ENCODE results near the gene POLR3E. TPM values are rescaled to one million over a fixed set of nuclear protein-coding genes. Genes with fewer than 3 reads are reported as not detected.

POLR3E gene
- total RNA-seq, 1 experiment from 2014 or later: 103 TPM

DNA sequence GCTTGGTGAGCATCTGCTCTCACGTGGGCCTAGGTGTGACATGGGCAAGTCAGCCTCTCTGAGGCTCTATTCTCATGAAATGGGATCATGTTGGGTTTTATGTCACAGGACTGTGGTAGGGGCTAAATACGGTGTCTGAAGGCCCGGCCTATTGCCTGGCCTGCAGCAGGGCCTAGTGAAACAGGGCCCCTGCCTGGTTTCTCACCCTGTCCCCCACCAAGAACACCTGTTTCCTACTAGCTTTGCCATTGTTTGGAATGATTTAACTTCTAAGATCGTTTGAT lies 29.1 kb downstream of the POLR3E start:
- no peak for DNase-seq
- no peak overlapping the region for H2BK15ac ChIP-seq (ENCODE audit: low read depth, low read length)
- H3K27me3 Mint-ChIP-seq (ENCODE audit: low read depth): no peaks in the 10 kb centered on the region; the same call in none of the 2 replicates

More for the DNA sequence above, 29.1 kb downstream of the POLR3E start:
- no peaks in the 10 kb centered on the region; a peak in 1 of 4 replicates for H3K4me1 Mint-ChIP-seq
- Histone ChIP-seq H2BK20ac (ENCODE audit: low read depth, low read length, poor library complexity, severe bottlenecking) (no peak overlapping the region), H3K9me3 (ENCODE audit: control insufficient read depth, low read depth, low read length) (no peaks in the 10 kb centered on the region), H3K27me3 (ENCODE audit: insufficient read depth, low read length) (no peaks in the 10 kb centered on the region), H3K79me1 (ENCODE audit: insufficient read depth, low read depth, low read length, poor library complexity, severe bottlenecking) (peaks cover 2% of the 10 kb centered on the region), H3T11ph (ENCODE audit: low read length) (no peak overlapping the region), H3K9ac (ENCODE audit: extremely low read depth, insufficient read length, low read length) (no peak overlapping the region), H3K4ac (ENCODE audit: low read depth, low read length) (no peak overlapping the region), H2AK5ac (ENCODE audit: insufficient read length, low read length) (no peak overlapping the region), H3K56ac (ENCODE audit: insufficient read length, low read depth, low read length) (no peak overlapping the region), H2BK120ac (ENCODE audit: low read depth, low read length, poor library complexity, severe bottlenecking) (no peak overlapping the region), H4K8ac (replicated peaks; ENCODE audit: insufficient read length, low read depth, low read length) (no peak overlapping the region), H2BK12ac (ENCODE audit: insufficient read length, low read depth, low read length) (no peak overlapping the region), H3K14ac (ENCODE audit: insufficient read depth, low read length) (no peak overlapping the region), H3K4me1 (ENCODE audit: insufficient read depth, low read length) (no peaks in the 10 kb centered on the region), H3K4me2 (ENCODE audit: insufficient read depth, insufficient read length, low read length) (no peak overlapping the region), H4K20me1 (ENCODE audit: control insufficient read depth, insufficient read depth, insufficient read length) (no peaks in the 10 kb centered on the region), H3K23me2 (ENCODE audit: insufficient read length, low read depth, low read length, poor library complexity, severe bottlenecking) (no peaks in the 10 kb centered on the region), H3K27ac (ENCODE audit: insufficient read length, low read depth, low read length) (no peak overlapping the region), H2AFZ (ENCODE audit: low read length) (no peak overlapping the region), H2BK5ac (ENCODE audit: insufficient read length, low read length) (no peak overlapping the region), H4K91ac (ENCODE audit: insufficient read length, low read depth, low read length) (no peak overlapping the region), H3K23ac (ENCODE audit: insufficient read length, low read depth, low read length) (no peak overlapping the region), H3K79me2 (ENCODE audit: insufficient read depth, low read length) (no peaks in the 10 kb centered on the region), H4K5ac (ENCODE audit: insufficient read length, low read depth, low read length) (no peak overlapping the region), H3K18ac (ENCODE audit: insufficient read length, low read depth, low read length) (no peak overlapping the region)
- TF ChIP-seq, protein P1, sequence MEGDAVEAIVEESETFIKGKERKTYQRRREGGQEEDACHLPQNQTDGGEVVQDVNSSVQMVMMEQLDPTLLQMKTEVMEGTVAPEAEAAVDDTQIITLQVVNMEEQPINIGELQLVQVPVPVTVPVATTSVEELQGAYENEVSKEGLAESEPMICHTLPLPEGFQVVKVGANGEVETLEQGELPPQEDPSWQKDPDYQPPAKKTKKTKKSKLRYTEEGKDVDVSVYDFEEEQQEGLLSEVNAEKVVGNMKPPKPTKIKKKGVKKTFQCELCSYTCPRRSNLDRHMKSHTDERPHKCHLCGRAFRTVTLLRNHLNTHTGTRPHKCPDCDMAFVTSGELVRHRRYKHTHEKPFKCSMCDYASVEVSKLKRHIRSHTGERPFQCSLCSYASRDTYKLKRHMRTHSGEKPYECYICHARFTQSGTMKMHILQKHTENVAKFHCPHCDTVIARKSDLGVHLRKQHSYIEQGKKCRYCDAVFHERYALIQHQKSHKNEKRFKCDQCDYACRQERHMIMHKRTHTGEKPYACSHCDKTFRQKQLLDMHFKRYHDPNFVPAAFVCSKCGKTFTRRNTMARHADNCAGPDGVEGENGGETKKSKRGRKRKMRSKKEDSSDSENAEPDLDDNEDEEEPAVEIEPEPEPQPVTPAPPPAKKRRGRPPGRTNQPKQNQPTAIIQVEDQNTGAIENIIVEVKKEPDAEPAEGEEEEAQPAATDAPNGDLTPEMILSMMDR (conservative IDR thresholded peaks at IDR 0.05): no peak
- H3K4me3 Mint-ChIP-seq: no peak overlapping the region
- WGBS (ENCODE audit: extremely low coverage, insufficient read length, low lambda C conversion rate): no CpG with 5 or more reads among the region's 4 CpGs
- H3K27ac Mint-ChIP-seq: no peak overlapping the region
- peaks cover 31 to 90% (median 73%) of the 10 kb centered on the region in 3 experiments for H3K36me3 Mint-ChIP-seq (ENCODE audit: insufficient read depth in 1 of 3, low read depth in 3 of 3)
- no peaks in the 10 kb centered on the region for H3K9me3 Mint-ChIP-seq
